Activated gamma-delta T cell treated with Interleukin-2 at 50 U/mL for 16 hours (primary cell): Measurements from ENCODE around the gene GUK1.

ENCODE experiments used
- DNase-seq: peaks from one replicate; pipeline ENCODE4 v3.0.0-alpha.2; 2020

GUK1 gene

DNA sequence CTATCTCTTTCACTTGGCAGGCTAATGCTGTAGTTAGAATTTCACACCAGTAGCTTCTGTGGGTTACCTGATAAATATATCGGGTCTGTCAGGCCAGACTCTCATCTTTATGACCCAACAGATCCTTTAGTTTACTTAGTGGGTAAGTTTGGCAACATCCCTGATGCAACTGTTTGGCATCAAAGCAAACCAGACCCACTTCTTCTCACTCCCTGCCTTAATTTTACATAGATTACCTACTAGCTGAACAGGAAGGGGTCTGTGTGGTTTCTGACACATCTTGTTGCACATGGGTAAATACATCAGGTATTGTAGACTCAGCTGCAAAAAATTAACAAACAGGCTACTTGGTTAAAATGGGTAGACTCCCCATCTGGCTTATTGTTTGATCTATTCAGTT, 3.2 kb upstream of the GUK1 start:
- no peak for DNase-seq

DNA sequence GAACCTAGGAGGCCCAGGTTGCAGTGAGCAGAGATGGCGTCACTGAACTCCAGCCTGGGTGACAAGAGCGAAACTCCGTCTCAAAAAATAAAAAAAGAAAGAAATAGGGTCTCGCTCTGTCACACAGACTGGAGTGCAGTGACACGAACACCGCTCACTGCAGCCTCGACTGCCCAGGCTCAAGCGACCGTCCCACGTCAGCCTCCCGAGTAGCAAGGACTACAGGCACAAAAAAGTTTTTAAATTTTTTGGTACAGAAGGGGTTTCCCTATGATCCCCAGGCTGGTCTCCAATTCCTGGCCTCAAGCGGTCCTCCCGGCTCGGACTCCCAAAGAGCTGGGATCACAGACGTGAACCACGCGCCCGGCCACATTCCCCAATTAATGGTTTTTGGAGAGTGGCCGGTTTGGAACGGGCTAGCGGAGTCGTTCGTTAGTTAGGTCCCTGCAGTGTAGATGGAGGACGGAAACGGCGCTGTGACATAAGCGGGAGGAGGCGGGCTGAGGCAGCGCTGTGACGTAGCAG, 611 bp upstream of the GUK1 start:
- no peak for DNase-seq

DNA sequence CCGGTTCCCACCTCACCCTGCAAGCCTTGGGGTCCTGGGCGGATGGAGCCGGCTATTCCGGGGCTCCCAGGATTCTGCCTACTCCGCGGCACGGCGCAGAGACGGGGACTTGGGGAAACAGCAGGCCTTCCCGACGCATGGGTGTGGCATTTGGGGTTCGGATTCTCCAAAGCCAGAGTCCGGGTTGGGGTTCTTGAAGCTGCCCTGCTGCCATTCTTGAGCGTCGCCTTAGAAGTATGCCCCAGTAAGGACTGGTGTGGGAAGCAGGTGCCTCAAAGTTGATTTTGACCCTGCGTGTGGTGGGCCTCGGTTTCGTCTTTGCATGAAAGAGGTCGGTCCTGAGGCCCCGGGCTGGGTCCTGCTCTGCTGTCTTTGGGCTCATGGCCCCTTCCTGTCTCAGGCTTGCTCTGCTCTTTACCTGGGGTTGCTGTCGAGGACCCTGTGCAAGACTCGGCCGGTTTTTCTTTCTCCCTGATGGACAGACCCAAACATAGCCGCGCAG, 696 bp downstream of the GUK1 start:
- no peak for DNase-seq

DNA sequence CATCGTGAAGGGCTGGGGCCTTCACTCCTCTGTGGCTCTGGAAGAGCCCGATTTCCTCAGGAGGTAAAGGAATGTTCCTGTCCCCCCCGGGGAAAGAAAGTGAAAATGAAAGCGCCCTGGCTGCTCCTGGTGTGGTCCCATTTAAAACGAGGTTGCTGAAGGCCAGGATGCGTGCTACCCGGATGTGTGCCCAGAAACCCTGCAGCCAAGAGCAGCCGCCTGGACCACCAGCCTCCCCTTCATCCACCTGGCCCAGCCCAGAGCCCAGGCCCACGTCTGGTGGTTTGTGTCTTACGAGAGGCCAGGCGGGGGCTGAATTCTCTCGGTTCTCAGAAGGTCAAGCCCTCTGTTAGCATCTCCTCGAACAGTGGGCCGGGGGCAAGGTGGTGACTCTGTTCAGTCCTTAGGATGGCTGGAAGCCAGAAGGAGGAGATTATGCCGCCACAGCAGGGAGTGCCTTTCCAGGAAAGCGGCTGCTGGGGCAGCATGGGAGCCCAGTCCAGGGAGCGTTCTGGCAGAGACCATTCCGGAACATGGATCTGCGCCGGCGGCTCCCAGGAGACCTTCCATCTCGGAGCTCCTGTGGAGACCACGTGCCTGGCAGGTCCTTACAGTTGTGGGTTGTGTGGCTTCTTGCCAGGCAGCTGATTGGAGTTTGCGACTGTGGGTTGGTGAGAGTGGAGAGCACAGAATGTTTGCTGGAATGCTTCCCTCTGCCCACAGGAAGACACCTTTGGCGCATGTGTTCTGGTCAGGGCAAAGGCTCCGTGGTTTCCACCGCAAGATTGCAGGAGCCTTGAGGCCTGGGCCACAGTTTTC, 1.4 kb downstream of the GUK1 start:
- no peak for DNase-seq

DNA sequence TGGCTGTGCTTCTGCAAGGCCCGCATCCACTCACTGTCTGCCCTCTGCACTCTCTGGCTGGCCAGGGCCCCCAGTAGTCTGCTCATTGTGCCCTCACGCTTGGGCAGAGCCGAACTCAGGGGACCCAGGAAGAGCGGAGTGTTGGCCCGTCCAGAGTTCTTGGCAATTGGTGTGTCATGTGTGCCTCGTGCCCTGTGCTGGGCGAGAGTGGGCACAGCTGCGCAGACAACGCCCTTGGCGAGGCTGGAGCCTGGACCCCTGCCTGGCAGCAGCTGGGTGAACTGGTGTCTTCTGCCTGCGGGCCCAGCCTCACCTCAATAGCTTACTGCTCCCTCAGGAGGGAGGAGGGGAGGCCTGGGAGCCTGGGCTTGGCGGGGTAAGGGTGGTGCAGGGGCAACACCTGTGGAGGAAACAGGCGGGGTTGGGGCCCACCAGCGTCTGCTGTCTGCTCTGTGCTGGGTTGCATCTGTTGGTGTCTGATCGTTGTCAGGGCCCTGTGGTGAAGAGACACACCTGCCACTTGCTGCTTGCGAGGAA, 2.1 kb downstream of the GUK1 start:
- DNase-seq, result no peak

DNA sequence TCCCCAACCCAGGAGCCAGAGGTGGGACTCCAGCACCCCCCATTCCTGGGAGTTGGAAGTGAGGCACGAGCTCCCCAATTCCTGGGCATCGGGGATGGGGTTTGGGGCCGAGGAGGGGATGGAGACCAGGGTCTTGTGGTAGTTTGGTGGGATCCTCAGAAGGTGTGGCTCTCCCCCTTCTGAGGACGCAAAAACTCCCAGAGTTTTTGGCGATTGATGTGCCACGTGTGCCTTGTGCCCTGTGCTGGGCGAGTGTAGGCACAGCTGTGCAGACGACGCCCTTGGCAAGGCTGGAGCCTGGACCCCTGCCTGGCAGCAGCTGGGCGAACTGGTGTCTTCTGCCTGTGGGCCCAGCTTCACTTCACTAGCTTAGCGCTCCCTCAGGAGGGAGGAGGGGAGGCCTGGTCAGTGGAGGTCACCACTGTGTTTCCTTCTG, 2.6 kb downstream of the GUK1 start:
- no peak for DNase-seq

DNA sequence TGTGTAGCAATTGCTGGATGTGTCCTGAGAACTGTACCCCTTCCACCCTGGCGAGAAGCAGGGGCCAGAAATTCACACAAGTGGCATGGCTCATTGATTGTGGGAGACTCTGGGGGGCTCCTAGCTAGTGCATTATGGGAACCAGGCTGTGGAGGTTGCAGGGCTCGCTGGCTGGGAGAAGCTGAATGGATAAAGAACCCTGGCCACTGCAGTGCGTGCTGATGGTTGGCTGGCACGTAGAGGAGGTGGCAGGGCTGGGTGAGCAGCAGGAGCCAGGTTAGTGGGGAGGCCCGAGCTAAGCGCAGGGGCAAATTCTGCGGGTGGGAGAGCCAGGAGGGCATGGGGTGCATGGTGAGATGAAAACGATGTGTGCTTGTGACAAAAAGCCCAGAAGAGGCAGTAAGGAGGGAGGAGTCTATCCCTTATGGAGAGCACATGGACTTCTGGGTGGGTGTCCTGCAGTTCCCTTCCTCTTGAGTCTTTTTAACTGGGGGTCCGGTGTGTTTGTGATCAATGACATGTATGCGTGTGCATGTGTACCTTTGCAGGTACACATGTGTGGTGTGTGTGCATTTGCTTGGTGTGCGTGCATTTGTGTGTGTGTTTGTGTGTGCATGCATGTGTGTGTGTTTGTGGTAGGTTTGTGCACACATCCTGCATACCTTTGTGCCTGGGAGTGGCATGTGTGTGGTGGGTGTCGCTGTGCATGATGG, 3.6 kb downstream of the GUK1 start:
- DNase-seq, result no peak

DNA sequence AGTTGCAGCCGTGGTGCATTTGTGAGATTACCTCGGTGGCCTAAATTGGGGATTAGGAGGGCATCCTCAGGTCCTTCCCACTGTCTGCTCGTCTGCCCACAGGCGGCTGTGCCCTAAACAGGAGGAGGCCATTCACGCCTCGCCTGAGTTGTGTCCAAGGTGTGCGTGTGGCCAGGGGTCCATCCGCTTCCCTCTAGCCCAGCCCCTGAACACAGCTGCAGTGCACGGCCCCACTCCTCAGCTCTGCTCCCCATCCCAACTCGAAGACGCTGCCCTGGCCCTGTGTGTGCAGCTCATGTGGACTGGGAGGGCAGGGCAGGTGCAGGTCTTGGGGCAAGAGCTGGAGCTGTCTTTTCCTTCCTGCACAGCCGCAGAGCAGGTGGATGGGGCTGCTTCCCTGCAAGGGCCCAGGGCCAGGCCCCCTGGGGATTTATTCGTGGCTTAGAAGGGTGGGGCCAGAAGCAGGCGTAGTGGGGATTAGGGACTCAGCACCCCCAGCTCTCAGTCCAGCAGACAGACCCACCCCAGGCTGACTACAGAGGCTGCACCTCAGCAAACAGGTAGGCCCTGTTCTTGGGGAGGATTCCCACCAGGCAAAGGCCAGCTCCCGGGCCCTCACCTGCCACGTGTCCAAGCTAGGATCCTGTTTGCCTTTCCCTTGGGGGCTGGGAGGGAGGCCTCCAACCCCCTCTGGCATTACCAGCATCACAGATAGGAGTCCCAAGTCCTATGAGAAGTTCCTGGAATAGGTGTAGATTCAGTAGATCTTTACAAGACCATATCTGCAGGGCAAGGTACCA, 4.3 kb downstream of the GUK1 start:
- DNase-seq, result no peak

DNA sequence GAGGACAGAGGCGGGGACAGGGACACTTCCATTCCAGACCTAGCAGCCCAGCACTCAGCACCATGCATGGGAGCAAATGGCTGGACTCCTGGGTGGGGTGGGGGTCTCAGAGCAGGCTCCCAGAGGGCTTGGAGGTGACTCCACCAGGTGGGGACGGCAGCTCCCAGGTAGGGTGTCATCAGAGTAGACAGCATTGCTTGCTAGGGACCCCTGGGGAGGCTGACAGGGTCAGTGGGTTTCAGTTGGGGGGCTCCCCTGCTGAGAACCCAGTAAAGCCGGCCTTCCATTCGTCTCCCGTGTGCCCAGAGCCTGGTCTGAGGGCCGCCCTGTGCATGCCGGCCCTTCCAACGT, 4.9 kb downstream of the GUK1 start:
- DNase-seq, result no peak

DNA sequence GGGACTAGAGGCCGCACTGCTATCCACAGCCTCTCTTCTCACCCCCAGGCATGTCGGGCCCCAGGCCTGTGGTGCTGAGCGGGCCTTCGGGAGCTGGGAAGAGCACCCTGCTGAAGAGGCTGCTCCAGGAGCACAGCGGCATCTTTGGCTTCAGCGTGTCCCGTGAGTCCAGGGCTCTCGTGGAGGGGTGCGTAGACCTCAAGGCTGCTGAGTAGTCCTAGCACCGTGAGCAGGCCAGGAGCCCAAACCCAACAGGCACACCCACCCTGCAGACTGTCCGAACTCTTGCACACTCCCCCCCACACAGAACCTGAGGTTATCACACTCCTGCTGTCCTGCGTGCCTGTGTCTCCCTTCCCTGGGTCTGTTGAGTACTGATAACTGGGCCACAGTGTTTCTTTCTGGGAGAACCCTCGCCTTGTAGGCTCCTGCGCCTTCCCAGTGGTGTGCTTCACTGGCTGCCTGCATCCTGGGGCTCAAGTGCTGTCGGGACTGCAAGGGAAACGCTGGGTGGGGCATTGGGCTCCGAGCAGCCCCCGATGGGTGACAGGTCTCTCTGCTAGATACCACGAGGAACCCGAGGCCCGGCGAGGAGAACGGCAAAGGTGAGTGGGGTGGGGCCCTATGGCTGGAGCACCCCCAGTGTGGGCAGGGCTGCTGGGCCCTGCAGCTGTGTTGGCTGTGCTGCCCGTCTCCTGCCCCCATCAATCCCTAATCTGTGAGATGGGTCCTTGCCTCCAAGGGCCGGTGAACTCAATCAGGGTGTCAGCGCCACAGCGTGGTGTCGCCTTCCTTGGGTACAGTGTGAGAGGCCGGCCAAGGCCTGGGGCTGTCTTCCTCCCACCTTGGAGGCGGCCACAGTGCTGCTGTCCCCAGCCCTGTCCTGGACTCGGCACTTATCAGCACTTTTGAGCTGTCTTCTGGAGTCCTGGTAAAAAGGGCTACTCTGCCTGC, 5.7 kb downstream of the GUK1 start:
- DNase-seq, result no peak

DNA sequence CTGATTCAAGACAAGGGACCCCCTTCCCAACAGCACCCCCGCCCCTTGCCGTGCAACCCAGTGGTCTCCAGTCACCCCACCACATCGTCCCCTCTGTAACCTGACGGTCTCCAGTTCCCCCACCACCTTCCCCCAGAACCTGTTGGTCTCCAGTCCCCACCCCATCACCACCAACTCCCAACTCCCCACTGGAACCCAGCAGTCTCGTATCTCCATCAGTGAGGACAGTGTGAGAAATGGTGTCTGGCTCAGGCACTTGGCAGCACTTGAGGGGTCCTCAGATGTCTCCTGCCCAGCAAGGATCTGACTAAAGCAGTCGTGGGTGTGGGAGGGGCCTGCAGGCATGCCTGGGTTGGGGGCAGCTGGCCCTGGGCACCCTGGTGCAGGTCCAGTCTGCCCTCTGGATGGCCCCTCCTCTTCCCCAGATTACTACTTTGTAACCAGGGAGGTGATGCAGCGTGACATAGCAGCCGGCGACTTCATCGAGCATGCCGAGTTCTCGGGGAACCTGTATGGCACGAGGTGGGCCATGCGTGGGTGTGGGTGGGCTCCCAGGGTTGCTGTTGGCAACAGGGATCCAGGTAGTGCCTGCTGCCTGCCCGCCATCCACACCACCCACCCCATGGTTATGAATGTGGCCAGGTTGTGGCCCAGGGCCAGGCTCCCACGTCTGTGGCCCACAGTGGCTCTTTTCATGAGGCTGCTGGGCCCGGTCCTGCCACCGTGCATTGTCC, 6.5 kb downstream of the GUK1 start:
- no peak for DNase-seq

DNA sequence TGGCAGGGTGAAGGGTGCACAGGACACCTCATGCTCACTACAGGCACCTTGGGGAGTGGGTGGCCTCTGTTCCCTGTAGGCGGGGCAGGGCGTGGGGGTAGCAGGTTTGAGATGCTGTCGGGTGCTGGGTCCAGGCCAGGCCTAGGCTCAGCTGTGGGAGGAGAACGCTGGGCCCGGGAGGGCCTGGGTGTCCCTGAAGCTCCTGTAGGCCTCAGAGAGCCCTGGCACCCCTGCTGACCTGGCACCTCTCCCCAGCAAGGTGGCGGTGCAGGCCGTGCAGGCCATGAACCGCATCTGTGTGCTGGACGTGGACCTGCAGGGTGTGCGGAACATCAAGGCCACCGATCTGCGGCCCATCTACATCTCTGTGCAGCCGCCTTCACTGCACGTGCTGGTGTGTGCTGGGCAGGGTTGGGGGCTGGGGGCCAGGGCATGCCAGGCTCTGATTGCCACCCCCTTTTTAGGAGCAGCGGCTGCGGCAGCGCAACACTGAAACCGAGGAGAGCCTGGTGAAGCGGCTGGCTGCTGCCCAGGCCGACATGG, 7.1 kb downstream of the GUK1 start:
- no peak for DNase-seq

DNA sequence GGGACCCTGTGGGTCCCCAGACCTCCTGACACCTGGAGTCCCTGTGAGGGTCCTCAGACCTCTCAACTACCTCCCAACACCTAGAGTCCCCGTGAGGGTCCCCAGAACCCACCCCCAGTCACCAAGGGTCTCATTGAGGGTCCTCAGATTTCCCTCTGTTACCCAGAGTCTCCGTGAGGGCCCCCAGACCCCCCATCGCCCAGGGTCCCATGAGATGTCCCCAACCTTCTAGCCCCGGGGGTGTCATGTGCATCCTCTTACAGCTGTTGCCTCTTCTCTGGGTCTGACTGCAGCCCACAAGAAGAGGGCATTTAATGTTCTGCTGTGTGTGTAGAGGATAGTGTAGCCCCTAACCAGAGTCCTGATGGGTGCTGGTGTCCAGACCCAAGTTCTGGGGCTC, 7.7 kb downstream of the GUK1 start:
- no peak for DNase-seq

DNA sequence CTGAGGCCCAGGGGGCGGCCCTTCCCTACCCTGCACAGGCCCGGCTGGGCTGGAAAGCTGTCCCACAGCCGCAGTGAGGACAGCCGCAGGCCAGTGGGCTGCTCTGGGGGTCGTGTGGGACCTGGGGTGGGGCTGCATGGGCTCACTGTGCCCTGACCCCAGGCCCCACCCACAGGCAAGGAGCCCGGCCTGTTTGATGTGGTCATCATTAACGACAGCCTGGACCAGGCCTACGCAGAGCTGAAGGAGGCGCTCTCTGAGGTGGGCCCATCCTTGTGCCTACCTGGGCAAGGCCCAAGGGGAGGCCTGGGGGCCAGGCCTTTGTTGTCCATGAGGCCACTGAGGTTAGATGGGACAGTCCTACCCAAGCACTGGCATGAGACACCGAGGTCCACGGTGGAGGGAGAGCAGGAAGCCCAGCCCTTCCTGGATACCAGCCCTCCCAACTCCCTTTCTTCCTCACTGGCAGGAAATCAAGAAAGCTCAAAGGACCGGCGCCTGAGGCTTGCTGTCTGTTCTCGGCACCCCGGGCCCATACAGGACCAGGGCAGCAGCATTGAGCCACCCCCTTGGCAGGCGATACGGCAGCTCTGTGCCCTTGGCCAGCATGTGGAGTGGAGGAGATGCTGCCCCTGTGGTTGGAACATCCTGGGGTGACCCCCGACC, 8.2 kb downstream of the GUK1 start:
- no peak for DNase-seq

DNA sequence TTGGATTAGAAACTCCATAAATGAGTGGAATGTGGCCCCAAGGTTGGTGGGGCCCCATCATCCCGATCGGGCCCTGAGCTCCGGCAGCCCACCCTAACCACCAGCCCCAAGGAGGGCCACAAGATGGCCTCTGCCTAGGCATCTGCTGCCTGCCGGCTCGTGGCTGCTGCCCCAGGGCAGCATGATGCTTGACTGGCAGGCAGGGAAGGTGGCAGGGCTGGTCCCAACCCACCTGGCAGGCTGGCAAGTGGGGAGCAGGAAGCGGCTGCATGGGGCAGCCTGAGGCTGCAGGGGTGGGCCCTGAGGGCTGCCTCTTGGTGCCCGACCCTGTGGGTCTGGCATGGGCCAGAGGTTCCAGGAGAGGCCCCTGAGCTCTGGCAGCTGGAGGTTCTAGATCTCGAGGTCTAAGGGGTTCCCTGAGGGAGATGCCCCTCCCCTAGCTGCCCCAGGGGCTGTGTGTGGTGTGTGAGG, 8.9 kb downstream of the GUK1 start:
- DNase-seq, result no peak

DNA sequence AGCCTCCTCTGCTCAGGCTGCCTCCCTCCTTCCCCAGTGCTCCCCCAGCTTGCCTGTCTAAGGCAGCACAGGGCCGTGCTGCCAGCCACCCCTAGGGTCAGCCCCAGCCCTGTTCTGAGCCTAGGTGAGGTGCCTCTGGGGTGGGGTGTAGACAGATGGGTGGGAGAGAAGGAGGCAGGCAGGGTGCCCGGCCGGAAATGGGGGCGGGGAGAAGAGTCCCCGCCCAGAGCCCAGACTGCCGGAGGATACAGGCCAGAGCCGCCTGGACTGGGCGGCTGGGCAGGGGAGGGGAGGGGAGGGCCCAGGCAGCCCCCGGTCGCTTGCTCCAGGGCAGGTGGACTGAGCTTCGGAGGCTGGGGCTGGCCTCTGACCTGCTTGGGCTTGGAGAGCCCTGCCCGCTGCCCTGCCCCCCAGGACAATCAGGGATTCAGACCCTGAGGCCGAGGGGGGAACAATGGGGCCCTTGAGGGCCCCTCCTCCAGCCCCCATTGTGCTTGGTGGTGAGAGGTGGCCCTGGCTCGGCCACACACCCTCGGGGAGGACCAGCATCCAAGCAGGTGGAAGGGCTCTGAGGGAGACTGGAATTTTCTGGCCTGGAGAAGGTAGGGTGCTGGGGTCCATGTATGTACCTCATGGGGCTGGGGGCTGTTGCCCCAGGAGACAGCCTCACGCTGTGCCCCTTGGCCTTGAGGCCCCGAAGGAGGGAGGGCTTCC, 9.5 kb downstream of the GUK1 start, which contains the start of gene GJC2:
TSS of gene GJC2 (plus strand) at position 525 of the 714 bp plus-strand sequence. CDS start 7,829 bp downstream, outside the sequence.
- no peak for DNase-seq

DNA sequence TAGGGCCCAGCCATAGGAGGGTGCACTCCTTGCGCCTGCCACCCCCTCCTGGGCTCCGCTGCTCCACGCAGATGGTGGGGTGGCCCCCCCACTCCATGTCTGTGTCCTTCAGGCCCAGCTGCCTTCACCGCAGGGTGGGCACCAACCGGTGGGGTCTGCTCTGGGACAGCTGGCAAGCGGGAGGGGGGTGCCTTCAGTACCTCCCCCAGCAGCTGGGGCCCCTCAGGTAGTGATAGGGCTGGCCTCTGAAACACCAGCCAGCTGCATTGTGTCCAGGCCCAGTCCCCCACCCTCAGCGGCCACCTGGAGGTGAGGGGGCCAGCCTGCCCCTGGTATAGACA, 10.0 kb downstream of the GUK1 start:
- DNase-seq, result no peak

DNA sequence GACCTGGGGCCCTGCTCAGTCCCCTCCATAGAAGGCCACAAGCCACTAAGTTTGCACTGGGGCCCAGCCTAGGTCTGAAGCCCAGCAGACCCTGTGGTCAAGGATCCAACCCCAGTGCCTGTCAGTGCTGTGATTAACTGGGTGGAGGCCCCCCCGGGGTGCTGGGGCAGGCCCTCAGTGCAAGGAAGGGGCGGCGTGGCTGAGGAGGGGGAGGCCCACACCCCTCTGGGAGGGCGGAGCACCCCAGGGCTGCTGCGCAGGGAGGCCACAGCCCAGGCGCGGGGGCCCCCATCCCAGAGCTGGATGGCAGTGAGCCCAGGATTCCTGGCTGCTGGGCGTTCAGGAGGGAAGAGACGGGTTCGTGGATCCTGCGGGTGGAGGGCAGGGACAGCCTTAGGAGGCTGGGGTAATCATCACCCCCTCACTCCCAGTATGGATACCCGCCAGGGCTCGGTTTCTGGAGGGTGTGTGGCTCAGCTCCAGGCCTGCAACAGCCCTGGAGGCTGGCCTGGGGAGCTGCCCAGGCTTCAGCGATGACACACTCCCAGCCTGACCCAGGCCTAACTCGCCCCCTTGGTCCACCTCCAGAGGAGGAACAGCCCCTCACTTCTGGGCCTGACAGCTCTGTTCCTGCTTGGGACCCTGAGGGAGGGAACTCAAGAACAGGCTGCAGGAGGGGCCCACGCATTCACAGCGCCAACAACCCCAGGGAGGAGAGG, 10.5 kb downstream of the GUK1 start:
- no peak for DNase-seq
